A673 (cell line): Measurements from ENCODE around the gene ZNF473. TPM values are rescaled to one million over a fixed set of nuclear protein-coding genes. Genes with fewer than 3 reads are reported as not detected.

Source experiments
- BruUV-seq: library from RNA; stranded (reverse); fragments of 400-500 nt; replicated peaks from 2 replicates; lab custom pipeline; 2021; lab: Mats Ljungman, UMichigan
- CTCF ChIA-PET: fragments of 300-600 bp; sonication (Branson Sonifier 250); formaldehyde crosslinking; loops from one replicate; lab custom pipeline; 2022; ENCODE audit warnings: antibody characterized with exemption; lab: Charles Lee
- POLR2A ChIA-PET: fragments of 300-600 bp; sonication (Branson Sonifier 250); formaldehyde crosslinking; loops from one replicate; lab custom pipeline; 2022; ENCODE audit warnings: antibody characterized with exemption; ENCODE audit not compliant: low non-redundant PET; lab: Charles Lee
- DNase-seq: peaks from one replicate; pipeline ENCODE4 v3.0.0-alpha.2; 2015; ENCODE audit warnings: low spot score
- H3K27ac ChIP-seq: fragments of 200-600 bp; sonication (generic); 2 replicates; pipeline ENCODE4 v1.5.1; 2016; ENCODE audit warnings: mixed run types, low read depth, mild to moderate bottlenecking, mixed read lengths, antibody characterized with exemption, low read length; ENCODE audit not compliant: poor library complexity, severe bottlenecking
- H3K27me3 ChIP-seq: fragments of 200-600 bp; sonication (generic); replicated peaks from 2 replicates; pipeline ENCODE4 v1.6.1; 2017; ENCODE audit warnings: mixed run types, low read depth, mild to moderate bottlenecking, mixed read lengths, antibody characterized with exemption, low read length; ENCODE audit not compliant: insufficient read depth, poor library complexity
- H3K36me3 ChIP-seq: fragments of 200-600 bp; sonication (generic); 2 replicates; pipeline ENCODE4 v1.6.1; 2016; ENCODE audit warnings: mixed run types, mild to moderate bottlenecking, mixed read lengths, antibody characterized with exemption, low read length; ENCODE audit not compliant: insufficient read depth, poor library complexity, severe bottlenecking
- H3K4me1 ChIP-seq: fragments of 200-600 bp; sonication (generic); 2 replicates; pipeline ENCODE4 v1.6.1; 2017; ENCODE audit warnings: mixed run types, mild to moderate bottlenecking, mixed read lengths, antibody characterized with exemption, low read length; ENCODE audit not compliant: insufficient read depth, poor library complexity, severe bottlenecking
- H3K4me3 ChIP-seq: fragments of 200-600 bp; sonication (generic); 2 replicates; pipeline ENCODE4 v1.5.1; 2016; ENCODE audit warnings: low read depth, mixed run types, mild to moderate bottlenecking, mixed read lengths, low read length; ENCODE audit not compliant: poor library complexity, severe bottlenecking
- H3K9me3 ChIP-seq: fragments of 200-600 bp; sonication (generic); 2 replicates; pipeline ENCODE4 v1.6.1; 2016; ENCODE audit warnings: mixed run types, low read depth, mild to moderate bottlenecking, mixed read lengths, antibody characterized with exemption, low read length; ENCODE audit not compliant: poor library complexity, severe bottlenecking
- CTCF ChIP-seq: fragments of 300-800, 200-600 bp; sonication (generic); conservative IDR thresholded peaks from 2 replicates; pipeline ENCODE4 v1.5.1; 2017; ENCODE audit warnings: low read depth, mild to moderate bottlenecking, antibody characterized with exemption, low read length, moderate library complexity, mixed read lengths
- EZH2 ChIP-seq: fragments of 200-600 bp; sonication (generic); IDR thresholded peaks from 2 replicates; pipeline ENCODE4 v1.6.1; 2017; ENCODE audit warnings: borderline replicate concordance, low read depth, mild to moderate bottlenecking, mixed read lengths, antibody characterized with exemption, low read length; ENCODE audit not compliant: poor library complexity, severe bottlenecking
- intact Hi-C: fragments of 100-400 bp; cut with micrococcal nuclease; formaldehyde crosslinking; loops from one replicate; pipeline ENCODE4 v1.10.0; 2022; ENCODE audit not compliant: unreplicated experiment
- total RNA-seq: library from RNA; stranded (reverse); gene quantifications from 2 replicates; pipeline ENCODE4 v1.2.3, GENCODE V29; 2021

Gene ZNF473
- total RNA-seq, 1 experiment from 2014 or later, result 15.6 TPM

- Histone ChIP-seq H3K9me3 (no peaks in the 10 kb centered on the region), H3K4me3 (no peak overlapping the region), H3K36me3 (peaks cover 35% of the 10 kb centered on the region), H3K4me1 (no peaks in the 10 kb centered on the region), H3K27me3 (no peaks in the 10 kb centered on the region), H3K27ac (peak overlapping the region; percentile 23)
- POLR2A ChIA-PET, result no interaction called here
- CTCF ChIA-PET, result no interaction called here
- intact Hi-C loops, result no loop called here
- TF ChIP-seq CTCF (no peak), EZH2 (no peak)
- peak; percentile 42 for DNase-seq
- no TSS peak for BruUV-seq
Measured at GRCh38 chr19:50003810-50004419, 21.9 kb upstream of the ZNF473 start.

- no peaks in the 10 kb centered on the region for H3K27me3 ChIP-seq
- ChIA-PET POLR2A (no interaction called here), CTCF (no interaction called here)
- intact Hi-C loops, result no loop called here
- no peaks in the 10 kb centered on the region for H3K4me1 ChIP-seq
- H3K36me3 ChIP-seq, result peaks cover 26% of the 10 kb centered on the region
- no peak for DNase-seq
- no peak overlapping the region for H3K4me3 ChIP-seq
- no TSS peak for BruUV-seq
- TF ChIP-seq EZH2 (no peak), CTCF (no peak)
- no peaks in the 10 kb centered on the region for H3K9me3 ChIP-seq
- H3K27ac ChIP-seq, result no peak overlapping the region
Measured at GRCh38 chr19:50005428-50005827, 20.4 kb upstream of the ZNF473 start.

- no TSS peak for BruUV-seq
- ChIA-PET CTCF (no interaction called here), POLR2A (no interaction called here)
- intact Hi-C loops, result no loop called here
- Histone ChIP-seq H3K36me3 (peaks cover 22% of the 10 kb centered on the region), H3K27me3 (no peaks in the 10 kb centered on the region), H3K4me3 (no peak overlapping the region), H3K27ac (no peak overlapping the region), H3K4me1 (no peaks in the 10 kb centered on the region), H3K9me3 (no peaks in the 10 kb centered on the region)
- no peak for DNase-seq
- TF ChIP-seq EZH2, result no peak
- no peak for TF ChIP-seq CTCF
Measured at GRCh38 chr19:50007170-50007569, 18.6 kb upstream of the ZNF473 start.
